NCI-H524 (cell line): Measurements from ENCODE around the gene STPG2.
A peak's percentile ranks its signal among the peaks of the same experiment; 100 is the strongest.

Source experiments
- DNase-seq, 2 experiments: peaks; one replicate each; lab custom pipeline; 2025; lab: John Stamatoyannopoulos, UW

The STPG2 gene

DNA sequence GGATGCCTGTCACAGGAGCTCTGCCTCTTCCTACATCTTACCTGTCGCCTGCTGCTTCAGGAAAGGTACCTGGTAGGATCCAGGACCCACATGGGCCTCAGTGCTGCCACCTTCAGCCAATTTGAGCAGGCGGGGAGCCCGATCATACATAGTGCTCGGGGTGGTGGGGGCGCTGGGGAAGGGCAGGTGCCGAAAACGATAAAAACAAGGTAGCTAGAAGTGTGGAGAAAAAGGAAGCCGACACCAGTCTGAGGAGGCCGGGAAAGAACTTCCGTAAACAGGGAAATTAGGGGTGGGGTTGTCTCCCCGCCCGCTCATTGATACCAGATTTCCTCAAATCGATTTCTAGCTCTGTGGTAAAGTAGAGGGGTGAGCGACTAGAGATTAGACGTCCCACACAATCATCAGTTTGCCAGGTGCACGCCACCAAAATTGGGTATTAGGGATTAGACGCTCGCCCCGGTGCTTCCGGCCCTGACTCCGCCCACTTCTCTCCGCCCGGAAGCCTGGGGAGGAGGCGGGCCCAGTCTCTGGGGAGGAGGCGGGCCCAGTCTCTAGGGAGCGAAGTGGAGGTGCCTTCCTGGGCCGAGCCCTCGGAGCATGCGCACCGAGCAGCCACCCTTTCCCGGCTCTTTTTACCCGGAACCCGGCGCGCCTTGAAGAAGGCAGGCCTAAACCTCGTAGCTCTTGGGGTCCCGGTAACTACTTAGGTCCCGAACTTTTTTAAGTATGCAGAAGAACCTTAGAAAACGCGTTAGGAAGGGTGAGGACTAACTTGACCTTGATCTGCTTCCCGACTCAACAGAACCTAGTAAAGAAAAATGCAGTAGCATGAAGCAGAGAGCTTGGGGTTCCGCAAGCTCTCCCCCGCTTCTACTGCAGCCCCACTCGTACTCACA is at the start of gene STPG2:
TSS of gene STPG2 (minus strand) at position 476 of the 899 bp plus-strand sequence.
- DNase-seq: peak; percentile 83 to 86

DNA sequence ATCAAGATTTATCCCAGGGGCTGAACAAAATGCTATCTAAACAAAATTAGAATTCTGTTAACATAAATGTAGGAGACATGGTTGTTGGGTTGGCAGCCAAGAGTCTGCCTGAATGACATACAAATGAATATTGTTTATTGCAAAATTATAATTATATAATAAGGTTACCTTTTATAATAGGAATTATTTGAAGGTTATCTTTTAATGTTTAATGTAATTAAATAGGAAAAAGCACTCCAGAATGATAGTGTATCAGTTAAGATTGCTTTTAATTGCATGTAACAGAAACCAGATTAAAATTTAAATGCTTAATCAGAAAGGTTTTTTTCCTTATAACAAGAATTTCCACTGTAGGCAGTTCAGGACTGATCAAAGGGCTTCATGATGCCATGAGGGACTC is 42.0 kb upstream of the STPG2 start:
- DNase-seq: no peak

DNA sequence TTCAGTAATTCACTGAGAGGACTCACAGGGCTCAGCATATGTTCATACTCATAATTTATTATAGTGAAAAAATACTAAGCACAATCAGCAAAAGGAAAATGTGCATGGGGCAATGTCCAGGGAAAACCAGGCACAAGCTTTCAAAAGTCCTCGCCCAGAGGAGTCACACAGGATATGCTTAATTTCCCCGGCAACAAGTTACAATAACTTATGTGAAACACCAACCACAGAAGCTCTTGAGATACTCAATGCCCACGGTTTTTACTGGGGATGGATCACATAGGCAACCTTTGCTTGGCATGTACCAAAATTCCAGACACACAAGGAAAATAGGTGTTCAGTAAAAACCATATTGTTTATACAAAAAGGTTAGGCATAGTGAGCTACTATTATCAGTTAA is 38.5 kb upstream of the STPG2 start:
- no peak for DNase-seq

GRCh38 chr4:98179951-98180350 is 36.7 kb upstream of the STPG2 start:
- DNase-seq: peak; percentile 1 to 52

GRCh38 chr4:98176531-98176930 is 33.3 kb upstream of the STPG2 start:
- DNase-seq: no peak

GRCh38 chr4:98170035-98170434 is 26.8 kb upstream of the STPG2 start:
- no peak for DNase-seq

DNA sequence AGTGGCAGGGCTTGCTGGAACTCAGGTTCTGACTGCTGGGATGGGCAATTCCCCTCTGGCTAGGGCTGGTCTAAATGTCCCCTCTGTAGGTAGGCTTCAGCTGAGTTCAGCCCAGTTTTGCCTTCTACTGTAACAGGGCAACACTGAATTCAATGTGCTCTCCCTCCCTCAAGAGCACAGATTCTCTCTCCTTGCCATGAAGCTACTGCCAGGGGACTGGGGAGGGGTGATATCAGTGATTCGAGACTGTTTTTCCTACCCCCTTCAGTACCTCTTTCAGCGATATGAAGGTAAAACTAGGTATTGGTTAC is 23.4 kb upstream of the STPG2 start:
- DNase-seq: no peak

DNA sequence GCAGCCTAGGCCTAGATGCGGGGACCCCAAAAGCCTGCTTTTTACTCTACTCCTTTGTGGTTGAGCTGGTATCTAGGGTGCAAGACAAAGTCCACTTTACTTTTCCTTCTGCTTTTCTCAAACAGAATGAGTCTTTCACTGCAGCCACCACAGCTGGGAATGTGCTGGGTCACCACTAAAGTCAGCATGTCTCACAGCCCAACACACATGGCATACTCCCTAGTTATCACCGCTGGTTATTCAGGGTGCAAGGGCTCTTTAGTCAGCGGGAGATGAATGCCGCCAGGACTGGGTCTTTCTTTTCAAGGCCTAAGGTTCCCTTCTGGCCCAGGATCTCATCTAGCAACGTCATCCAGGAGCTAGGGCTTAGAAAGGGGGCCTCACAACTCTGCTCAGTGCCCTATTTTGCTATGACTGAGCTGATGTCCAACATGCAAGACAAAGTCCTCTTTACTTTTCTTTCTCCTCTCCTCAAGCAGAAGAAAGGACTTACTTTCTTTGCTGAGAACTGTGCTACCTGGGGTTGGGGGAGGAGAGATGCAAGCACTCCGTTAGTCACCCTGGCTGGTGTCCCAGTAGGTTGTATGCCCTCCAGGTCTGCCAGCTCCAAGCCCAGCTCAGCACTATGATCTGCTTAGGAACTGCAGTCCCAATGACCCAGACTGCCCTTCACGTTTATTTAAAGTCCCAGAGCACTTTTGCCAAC is 22.9 kb upstream of the STPG2 start:
- DNase-seq: no peak

DNA sequence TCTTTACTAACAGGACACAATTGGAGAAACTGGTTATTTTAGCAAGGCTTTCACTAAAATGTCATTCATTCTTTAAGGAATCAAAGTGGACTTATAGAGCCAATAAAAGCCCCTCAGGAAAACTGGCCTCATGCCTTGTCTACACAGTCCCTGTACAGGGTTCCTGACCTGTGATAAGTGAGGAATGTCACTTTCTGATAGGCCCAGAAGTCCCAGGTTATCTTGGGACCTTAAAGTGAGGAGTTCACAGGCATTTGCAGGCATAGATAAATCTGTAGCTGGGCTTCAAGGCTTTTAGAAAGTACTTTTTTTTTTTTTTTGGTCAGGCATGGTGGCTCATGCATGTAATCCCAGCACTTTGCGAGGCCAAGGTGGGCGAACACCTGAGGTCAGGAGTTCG is 19.4 kb upstream of the STPG2 start:
- no peak for DNase-seq

DNA sequence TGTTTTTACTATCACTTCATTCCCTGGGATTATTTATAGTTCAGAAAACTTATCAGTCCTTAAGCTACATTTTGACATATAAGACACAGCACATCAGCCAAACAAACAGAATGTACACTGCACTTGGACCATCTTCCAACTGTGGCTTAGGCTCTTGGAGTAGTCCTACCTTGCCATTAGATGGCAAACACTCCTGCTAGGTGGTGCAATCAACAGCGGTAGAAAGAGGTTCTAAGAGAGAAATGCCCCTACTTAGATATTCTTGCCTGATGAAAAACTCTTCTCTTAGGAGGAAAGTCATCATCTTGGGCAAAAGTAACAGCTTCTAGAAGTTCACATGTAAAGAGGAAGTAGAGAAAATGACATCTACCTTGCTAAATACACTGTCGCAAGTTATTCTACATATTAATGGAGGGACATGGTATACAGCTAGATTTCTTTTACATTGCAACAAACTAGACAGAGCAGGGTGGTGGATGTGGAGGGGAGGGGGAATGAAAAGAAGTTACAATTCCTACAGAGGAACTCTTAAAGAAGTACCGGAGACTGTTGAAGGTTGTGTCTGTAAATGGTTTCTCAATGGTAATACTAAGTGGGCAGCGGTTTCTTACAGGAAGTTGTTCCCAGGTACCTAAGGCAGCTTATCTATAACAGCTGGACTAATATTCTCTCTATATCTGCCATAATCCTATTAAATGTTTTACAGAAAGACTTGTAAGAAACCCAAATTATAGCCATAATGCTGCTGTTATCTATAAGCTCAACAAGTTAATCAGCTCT is 8.1 kb upstream of the STPG2 start:
- DNase-seq: no peak

DNA sequence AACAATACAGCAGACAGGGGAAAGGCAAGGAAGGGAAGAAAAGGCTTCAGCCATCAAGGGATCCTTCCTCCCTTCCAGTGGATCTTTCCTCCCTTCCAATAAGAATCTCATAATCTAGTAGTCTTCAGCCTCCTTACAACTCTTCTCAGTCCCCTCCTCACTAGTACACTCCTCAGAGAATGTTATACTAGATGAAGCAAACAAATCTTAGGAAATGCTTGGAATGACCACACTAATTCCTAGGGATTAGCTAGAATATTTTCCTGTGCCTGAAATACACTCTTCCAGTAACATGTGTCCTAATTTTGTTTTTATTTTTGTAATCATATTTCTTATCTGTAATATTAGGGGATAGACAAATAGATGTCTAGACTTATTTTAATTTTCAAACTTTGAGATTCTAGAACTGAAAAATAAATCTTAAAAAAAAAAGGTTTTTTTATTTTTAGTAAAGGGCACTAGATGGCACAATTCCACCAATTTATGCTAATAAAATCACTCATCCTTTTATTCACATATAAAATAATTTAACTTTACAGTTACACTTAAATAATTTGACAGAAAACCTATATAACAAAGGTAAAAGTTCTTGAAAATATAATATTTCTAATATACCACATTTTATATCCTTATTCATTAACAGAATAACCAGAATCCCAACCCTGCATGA is 7.0 kb upstream of the STPG2 start:
- DNase-seq: no peak

- no peak for DNase-seq
Observed at GRCh38 chr4:98148856-98149255, 5.6 kb upstream of the STPG2 start.

DNA sequence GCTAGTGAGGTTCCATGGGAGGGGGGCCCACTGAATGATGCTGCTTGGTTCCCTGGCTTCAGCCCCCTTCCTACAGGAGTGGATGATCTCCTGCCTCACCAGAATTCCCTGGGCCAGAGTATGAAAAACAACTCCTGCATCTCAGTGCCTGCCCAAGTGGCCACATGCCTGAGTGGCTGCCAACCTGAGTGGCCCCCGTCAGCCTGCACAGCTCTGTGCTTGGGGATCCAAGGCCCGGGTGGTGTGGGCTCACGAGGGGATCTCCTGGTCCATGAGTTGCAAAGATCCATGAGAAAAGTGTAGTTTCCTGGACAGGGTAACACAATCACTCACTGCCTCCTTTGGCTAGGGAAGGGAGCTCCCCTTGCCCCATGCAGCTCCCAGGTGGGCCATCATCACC is 17.1 kb downstream of the STPG2 start:
- no peak for DNase-seq

- no peak for DNase-seq
Observed at GRCh38 chr4:98125585-98125984, 17.7 kb downstream of the STPG2 start.

- DNase-seq: no peak
Observed at GRCh38 chr4:98117363-98117762, 25.9 kb downstream of the STPG2 start.

DNA sequence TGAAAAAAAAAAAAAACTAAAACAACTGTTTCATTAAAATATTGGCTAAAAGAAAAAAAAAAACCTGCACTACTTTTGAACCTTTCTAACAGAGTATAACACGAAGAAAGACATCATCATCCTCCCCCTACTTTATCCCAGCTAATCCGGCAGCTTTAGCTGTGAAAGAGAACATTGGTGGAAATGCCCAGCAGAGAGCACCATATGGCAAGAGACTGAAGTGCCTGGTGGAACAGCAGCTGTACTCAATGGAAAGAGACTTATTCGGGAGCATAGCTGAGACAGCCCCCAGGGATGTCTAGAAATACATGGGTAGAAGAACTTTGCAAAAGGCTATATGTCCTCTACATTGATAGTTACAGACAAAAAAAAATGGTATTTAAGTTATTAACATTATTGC is 30.3 kb downstream of the STPG2 start:
- DNase-seq: peak; percentile 71 to 80

DNA sequence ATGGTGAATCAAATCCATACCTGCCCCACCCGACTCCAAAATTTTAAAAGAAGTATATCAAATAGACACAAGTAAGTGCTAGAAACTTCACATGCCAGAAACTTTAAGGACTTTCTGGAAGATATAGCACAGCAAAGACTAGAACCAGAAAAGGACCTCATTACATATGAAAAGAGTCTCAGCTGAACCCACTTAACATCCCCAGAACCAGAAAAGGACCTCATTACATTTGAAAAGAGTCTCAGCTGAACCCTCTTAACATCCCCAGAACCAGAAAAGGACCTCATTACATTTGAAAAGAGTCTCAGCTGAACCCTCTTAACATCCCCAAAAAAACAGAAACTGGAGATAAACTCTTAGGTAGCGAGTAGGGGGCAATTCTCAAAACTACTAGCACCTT is 32.3 kb downstream of the STPG2 start:
- no peak for DNase-seq

DNA sequence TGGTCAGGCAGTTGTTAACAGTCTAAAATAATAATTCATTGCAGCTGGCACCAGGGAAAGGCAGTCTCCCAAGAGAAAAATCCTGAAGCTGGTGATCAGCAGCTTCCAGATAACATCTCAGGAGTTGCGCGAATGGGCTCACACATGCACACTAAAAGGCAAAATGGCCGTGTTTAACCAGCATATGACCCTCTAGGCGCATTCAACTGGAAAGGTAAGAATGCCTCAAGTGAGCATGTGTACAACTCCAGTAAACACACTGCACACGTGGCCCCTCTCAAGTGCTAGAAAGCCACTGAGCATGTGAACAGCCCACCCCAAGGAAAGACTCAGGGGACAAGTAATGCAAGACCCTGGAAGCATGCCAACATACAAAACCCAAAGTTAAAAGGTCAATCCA is 33.1 kb downstream of the STPG2 start:
- DNase-seq: no peak

GRCh38 chr4:98102660-98103059 is 40.6 kb downstream of the STPG2 start:
- DNase-seq: no peak

DNA sequence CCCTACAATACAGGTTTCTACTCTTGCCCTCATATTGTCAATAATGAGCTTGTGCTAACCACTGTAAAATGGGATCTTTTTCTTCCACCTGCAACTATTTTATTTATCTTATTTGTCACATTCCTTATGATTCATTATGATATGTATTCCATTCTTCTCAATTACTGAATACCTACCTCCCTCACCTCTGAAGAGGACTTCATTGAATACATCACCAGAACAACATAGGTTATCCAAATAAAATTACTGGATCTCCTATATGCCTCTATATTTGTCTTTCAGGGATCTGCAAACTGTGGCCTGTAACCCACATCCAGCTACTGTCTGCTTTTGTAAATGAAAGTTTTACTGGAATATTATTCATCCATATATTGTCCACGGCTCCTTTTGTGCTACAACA is 41.3 kb downstream of the STPG2 start:
- DNase-seq: no peak

GRCh38 chr4:98098764-98099163 is 44.5 kb downstream of the STPG2 start:
- no peak for DNase-seq

DNA sequence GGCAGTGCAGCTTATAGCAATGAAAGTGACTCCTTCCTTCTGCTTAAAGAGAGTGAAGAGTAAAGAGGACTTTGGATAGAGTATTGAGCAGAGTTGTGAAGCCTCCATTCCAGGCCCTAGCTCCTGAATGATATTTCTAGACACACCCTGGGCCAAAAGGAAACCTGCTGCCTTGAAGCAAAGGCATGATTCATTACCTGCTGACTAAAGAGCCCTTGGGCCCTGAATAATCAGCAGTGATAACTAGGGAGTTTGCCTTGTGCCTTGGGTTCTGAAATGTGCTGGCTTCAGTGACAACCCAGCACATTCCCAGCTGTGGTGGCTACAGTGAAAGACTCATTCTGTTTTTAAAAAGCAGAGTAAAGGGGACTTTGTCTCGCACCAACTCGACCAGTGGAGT is 49.2 kb downstream of the STPG2 start:
- DNase-seq: no peak
